Colon (tissue), 2 donors: Measurements from ENCODE around the gene ABO.
"Not testable (repeated sequence)": the region's sequence is repeated elsewhere in the genome, so short reads cannot be mapped to it uniquely, and the experiment has no call there.

ENCODE experiments used
- FAIRE-seq: peaks from 2 replicates; lab custom pipeline; 2012; peaks lifted over from hg19 to GRCh38; lab: Jason Lieb, UNC
- donor health status: control.
- donor health status: control.

Gene ABO

GRCh38 chr9:133275105-133276000 is at the start of gene ABO:
ABO (minus strand) TSS chr9:133275201.
- FAIRE-seq = no peak

GRCh38 chr9:133323991-133324703 is 49.1 kb upstream of the ABO start:
- no peak for FAIRE-seq

GRCh38 chr9:133323211-133323610 is 48.2 kb upstream of the ABO start:
- FAIRE-seq = no peak

- FAIRE-seq = no peak
Observed at GRCh38 chr9:133322701-133323100, 47.7 kb upstream of the ABO start.

GRCh38 chr9:133321411-133321935 is 46.5 kb upstream of the ABO start:
- FAIRE-seq = no peak

- no peak for FAIRE-seq
Observed at GRCh38 chr9:133320421-133320881, 45.5 kb upstream of the ABO start.

- not testable (repeated sequence) for FAIRE-seq
Observed at GRCh38 chr9:133317551-133317950, 42.5 kb upstream of the ABO start.

- no peak for FAIRE-seq
Observed at GRCh38 chr9:133315997-133316396, 41.0 kb upstream of the ABO start.

- FAIRE-seq = no peak
Observed at GRCh38 chr9:133309608-133310007, 34.6 kb upstream of the ABO start.

GRCh38 chr9:133307301-133307700 is 32.3 kb upstream of the ABO start:
- FAIRE-seq = no peak

GRCh38 chr9:133306242-133307204 is 31.5 kb upstream of the ABO start:
- FAIRE-seq = no peak

- FAIRE-seq = no peak
Observed at GRCh38 chr9:133305731-133306130, 30.7 kb upstream of the ABO start.

- FAIRE-seq = no peak
Observed at GRCh38 chr9:133304477-133305377, 29.7 kb upstream of the ABO start.

GRCh38 chr9:133304158-133304470 is 29.1 kb upstream of the ABO start:
- FAIRE-seq = no peak

GRCh38 chr9:133303266-133304157 is 28.5 kb upstream of the ABO start:
- FAIRE-seq = no peak

- FAIRE-seq = no peak
Observed at GRCh38 chr9:133301253-133302230, 26.5 kb upstream of the ABO start.

GRCh38 chr9:133299996-133300395 is 25.0 kb upstream of the ABO start:
- FAIRE-seq = not testable (repeated sequence)

- FAIRE-seq = no peak
Observed at GRCh38 chr9:133294257-133294656, 19.3 kb upstream of the ABO start.
